HG03095 (cell line): ENCODE results near the gene RRBP1.

Source experiments
- ATAC-seq: cut with Tn5 transposase; IDR thresholded peaks from one replicate; pipeline ENCODE4 v1.9.1; 2021; ENCODE audit warnings: moderate library complexity; ENCODE audit not compliant: unreplicated experiment

The RRBP1 gene

DNA sequence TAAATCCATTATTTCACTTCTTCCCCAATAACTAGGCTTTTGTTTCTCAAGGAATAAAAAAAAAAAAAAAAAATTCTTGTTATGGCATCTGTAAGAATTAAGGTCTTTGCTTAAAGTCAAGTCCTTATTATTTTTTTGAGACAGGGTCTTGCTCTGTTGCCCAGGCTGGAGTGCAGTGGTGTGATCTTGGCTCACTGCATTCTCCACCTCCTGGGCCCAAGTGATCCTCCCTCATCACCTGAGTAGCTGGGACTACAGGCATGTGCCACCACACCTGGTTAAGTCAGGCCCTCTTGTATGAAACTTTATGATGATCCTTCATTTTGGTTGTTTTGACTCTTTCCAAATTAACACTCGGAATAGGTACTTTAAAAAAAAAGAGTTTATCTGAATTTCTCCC lies 94.9 kb downstream of the RRBP1 start:
- no peak for ATAC-seq

GRCh38 chr20:17586250-17586649 lies 95.8 kb downstream of the RRBP1 start:
- no peak for ATAC-seq

- no peak for ATAC-seq
These were observed 97.4 kb downstream of the RRBP1 start for GRCh38 chr20:17584689-17585088.

DNA sequence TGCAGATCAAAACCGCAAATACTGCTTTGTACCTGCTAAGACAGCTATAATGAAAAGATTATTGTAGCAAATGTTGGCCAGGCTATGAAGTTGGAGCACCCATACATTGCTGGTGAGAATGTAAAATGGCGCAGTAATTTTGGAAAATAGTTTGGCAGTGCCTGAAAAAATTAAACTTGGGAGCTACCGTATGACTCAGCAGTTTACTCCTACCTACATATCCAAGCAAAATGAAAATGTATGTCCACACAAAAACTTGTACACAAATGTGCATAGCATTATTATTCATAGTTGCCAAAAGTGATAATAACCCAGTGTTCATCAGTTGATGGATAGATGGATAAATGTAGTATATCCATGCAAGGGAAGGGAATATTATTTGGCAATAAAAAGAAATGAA lies 98.9 kb downstream of the RRBP1 start:
- no peak for ATAC-seq

DNA sequence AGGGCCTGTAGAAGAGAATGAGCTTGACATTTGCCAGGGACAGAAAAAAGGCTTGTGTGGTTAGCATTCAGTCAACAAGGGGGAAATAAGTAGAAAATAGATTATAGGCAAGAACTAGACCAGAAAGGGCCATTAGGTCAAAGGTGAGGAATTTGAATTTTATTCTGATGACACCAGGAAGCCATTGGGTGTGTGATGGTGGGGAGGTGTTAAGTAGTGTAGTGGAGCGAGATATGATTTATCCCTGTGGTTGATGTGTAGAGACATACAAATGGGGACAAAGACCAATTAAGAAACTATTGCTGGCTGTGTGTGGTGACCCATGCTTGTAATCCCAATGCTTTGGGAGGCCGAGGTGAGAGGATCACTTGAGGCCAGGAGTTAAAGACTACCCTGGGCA lies 101.1 kb downstream of the RRBP1 start:
- ATAC-seq, result no peak

- ATAC-seq, result no peak
These were observed 102.5 kb downstream of the RRBP1 start for GRCh38 chr20:17579369-17580039.

DNA sequence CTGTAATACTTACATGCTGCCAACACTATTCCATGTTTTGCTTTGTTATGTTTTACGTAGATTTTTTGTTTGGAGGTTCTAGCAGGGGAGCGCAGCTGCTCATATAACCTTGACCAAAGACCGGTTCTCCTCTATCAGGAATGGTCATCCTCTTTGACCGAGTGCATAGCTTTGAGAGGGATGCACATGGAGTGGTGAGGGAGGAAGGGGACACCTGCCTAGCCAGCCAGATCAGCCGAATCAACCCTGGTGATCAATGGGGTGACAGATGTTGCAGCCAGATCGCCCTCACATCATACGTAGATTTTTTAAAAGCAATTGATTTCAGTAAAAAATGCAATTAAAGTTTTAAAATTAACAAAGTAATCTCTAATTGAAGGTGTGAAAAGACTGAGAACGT lies 105.8 kb downstream of the RRBP1 start:
- no peak for ATAC-seq

GRCh38 chr20:17573463-17573862 lies 108.6 kb downstream of the RRBP1 start:
- no peak for ATAC-seq

DNA sequence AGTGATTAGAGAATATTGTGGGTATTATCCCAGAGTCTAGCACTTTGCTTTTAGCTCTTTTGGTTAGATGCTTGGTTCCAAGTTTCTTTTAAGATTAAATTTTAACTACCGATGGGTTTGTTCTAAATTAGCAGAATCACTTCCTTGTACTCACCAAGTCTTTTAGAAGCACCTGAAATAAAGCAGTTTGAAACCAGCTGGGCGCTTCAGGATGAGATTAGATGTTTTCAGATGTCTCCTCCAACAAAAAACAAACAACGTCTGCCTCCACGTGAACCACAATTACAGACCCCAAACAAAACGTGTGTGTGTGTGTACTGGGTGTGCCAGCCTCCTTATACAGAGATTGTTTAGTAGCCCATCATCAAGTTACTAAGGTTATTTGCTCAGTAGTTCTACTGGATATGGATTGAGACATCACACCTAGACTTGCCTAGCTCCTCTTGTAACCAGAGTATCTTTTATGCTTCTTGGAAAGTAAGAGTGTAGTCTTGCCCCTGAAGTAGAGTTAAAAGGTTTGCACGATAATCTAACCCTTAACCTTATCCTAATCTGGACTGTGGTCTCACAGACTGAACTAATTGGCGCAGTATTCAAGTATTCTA lies 109.9 kb downstream of the RRBP1 start:
- ATAC-seq, result no peak

GRCh38 chr20:17571153-17571527 lies 110.9 kb downstream of the RRBP1 start:
- ATAC-seq, result peak; percentile 31

- peak; percentile 38 for ATAC-seq
These were observed 111.5 kb downstream of the RRBP1 start for GRCh38 chr20:17570347-17571152.

DNA sequence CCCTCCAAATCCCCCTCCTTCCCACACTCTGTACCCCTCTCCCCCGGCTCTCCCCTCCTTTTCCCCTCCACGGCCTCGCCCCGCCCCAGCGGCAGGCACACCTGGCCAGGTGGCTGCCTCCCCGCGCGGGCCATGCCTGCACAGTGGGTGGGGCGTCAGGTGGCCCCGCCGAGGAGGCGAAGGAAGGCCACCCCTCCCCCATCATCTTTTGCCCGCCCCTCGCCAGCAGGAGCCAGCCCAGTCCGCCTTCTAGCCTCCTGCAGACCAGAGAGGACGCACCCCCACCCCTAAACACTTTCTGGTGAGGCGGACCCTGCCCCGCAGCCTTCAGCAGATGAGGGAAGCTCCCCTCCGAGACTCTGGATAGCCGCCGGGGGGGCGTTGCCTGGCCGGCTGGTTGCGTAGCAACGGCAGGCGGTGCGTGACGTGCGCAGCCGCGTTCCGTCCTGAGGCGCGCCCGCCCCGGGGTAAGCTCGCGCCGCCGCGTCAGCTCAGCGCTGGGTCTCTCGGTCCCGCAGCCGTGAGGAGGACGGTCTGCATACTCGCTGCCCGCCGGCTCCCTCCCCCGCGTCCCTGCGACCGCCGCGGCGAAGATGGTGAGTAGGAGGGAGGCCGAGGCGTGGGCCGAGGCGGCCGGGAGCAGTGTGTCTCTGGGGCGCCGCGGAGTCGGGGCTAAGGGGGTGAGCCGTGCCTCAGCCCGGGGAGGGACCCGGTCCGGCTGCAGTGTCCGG lies 112.3 kb downstream of the RRBP1 start, which contains the start of gene DSTN:
DSTN (plus strand) TSS at position 460 of the 731 bp plus-strand sequence; CDS start at position 594, 134 bp downstream.
- ATAC-seq, result peak; percentile 90

- ATAC-seq, result no peak
These were observed 113.0 kb downstream of the RRBP1 start for GRCh38 chr20:17568972-17569521.

DNA sequence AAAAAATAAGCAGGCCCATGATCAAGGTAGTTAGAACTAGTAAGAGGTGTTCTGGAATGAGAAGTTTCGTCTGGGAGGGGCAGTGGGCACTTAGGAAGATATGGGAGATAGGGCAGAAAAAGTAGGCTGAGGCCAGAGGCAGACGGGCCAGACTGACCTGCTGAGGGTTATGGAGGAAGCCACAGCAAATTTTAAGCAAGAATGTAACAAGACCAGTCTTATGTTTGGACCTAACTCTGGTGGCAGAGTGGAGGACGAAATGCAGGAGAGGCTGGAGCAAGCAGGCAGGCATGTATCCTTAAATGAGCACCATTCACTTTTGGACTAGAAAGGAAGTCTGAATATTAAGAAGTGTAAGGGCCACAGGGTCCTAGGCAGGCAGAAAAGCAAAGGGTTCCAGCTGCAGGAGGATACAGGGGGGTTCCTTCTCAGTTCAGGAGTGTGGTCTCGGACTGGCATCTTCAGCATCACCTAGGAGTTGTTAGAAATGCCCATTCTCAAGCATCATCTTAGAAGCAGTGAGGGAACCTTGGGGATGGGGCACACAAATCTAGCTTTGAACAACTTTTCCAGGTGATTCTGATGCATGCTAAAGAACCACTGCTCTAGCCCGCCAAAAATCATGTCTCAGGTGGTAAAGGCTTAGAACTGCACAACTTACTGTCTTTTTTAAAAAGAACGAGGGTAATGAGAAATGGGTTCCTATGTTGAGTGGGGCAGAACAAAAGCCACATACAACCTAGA lies 113.8 kb downstream of the RRBP1 start:
- ATAC-seq, result no peak

DNA sequence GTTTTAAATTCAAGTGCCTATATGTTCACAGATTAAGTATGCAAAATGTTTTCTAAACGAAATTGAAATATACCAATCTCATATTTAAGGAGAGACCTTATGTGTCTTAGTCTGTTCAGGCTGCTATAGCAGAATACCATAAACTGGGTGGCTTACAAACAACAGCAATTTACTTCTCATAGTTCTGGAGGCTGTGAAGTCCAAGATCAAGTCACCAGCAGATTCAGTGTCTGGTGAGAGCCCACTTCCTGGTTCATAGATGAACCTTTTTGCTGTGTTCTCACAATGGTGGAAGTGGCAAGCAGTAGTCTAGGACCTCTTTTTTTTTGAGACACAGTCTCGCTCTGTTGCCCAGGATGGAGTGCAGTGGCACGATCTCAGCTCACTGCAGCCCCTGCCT lies 115.7 kb downstream of the RRBP1 start:
- no peak for ATAC-seq

DNA sequence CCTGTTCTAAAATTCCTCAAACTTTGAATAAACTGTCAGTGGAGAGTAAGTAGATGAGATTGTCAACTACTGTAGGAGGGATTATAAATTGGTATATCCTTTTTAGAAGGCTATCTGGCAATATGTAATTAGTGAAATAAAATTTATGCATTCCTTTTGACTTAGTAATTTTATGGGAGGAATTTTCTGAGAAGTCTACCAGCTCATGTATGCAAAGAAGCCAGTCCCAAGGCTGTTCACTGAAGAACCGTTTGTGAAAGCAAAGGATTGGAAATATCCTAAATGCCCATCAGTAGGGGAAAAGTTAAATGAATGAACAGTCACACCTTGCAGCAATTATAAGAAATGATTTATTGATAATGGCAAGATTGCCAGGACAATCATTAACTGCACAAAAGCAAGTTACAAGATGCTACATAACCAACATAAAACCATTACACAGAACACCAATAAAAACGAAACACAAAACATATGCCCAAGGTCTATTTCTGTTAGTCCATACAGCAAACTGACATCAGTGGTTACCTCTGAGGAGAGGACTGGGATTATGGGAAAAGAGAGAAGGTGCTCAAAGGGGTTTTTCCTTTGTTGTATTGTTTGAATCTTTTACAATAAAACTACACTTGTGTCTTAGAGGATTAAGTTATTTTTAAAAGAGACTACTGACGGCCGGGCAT lies 116.7 kb downstream of the RRBP1 start:
- ATAC-seq, result no peak
